Fibroblast of lung (primary cell): ENCODE data around the gene SYNDIG1.

Experiments used
- EZH2 ChIP-seq: IDR thresholded peaks from 2 replicates; pipeline ENCODE4 v1.5.1; 2012; ENCODE audit warnings: low read length, control low read depth, mild to moderate bottlenecking; ENCODE audit errors: missing control alignments
- TF ChIP-seq, protein P1 (sequence below), 2 donors: IDR thresholded peaks in 1 of 2; conservative IDR thresholded peaks in 1 of 2; 1 replicate in 1 of 2; 2 replicates in 1 of 2; pipeline ENCODE4 v1.5.1; 2011 to 2012; ENCODE audit warnings: low read length in 2 of 2, control low read depth in 1 of 2, inconsistent platforms in 1 of 2, low read depth in 1 of 2, mild to moderate bottlenecking in 1 of 2

DNA sequence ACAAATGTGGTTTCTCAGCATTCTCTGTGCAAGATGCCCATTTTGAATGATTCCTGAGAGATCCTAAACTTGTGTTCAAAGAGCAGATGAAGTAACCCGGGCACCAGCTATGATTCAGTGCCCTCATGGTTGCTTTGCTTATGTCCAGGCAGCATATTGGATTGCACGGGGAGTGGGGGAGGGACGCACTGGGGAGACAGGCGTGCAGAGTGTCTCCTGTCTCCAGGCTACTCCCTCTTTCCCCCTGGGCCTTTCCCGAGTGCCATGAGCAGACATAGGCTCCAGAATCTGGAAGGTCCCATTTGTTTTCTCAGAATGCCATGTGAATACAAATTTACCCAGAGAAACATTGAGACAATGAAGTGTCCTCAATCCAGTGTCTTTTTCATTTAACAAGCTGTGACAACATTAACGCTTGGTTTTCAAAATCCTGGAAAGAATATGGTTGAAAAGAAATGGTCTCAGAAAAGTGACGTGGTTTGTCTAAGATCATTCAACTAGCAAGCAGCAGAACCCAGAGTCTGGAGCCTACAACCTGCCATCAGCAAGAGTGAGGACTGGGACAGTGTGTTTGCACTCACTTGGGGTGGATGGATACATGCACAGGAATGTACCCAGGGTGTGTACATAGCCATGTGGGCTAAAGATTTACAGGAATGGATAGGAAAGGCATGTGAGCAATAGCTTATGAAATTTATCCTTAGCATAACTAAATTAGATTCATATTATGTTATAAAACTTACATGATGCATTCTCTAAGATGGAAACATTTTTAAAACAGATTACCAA lies 4.2 kb downstream of the SYNDIG1 start:
- TF ChIP-seq EZH2, result no peak
- TF ChIP-seq, protein P1, sequence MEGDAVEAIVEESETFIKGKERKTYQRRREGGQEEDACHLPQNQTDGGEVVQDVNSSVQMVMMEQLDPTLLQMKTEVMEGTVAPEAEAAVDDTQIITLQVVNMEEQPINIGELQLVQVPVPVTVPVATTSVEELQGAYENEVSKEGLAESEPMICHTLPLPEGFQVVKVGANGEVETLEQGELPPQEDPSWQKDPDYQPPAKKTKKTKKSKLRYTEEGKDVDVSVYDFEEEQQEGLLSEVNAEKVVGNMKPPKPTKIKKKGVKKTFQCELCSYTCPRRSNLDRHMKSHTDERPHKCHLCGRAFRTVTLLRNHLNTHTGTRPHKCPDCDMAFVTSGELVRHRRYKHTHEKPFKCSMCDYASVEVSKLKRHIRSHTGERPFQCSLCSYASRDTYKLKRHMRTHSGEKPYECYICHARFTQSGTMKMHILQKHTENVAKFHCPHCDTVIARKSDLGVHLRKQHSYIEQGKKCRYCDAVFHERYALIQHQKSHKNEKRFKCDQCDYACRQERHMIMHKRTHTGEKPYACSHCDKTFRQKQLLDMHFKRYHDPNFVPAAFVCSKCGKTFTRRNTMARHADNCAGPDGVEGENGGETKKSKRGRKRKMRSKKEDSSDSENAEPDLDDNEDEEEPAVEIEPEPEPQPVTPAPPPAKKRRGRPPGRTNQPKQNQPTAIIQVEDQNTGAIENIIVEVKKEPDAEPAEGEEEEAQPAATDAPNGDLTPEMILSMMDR (conservative IDR thresholded peaks at IDR 0.05 in 1 of 2, IDR thresholded peaks at IDR 0.05 in 1 of 2; ENCODE audit: low read depth in 1 of 2, low read length in 2 of 2), result no peak
